Measurements from ENCODE around the gene OR10H1.

Gene OR10H1

GRCh38 chr19:15815306-15815705 is at the start of gene OR10H1:
Gene OR10H1 (minus strand): TSS chr19:15815664. CDS start chr19:15808037, 7,627 bp downstream.
- ATAC-seq (ENCODE audit: low read depth) (peak; percentile 65; the same call in 2 of the 3 replicates), DNase-seq (ENCODE audit: low spot score) (no peak)
- H3K4me1 ChIP-seq (ENCODE audit: insufficient read depth, poor library complexity, severe bottlenecking) = no peaks in the 10 kb centered on the region
- H3K27ac ChIP-seq (ENCODE audit: poor library complexity, severe bottlenecking) = no peak within 1 kb of the TSS
- no peak for TF ChIP-seq CTCF (IDR thresholded peaks at IDR 0.05; ENCODE audit: poor library complexity, severe bottlenecking)
- no peaks in the 10 kb centered on the region for H3K9me3 ChIP-seq (ENCODE audit: severe bottlenecking)
- H3K27me3 ChIP-seq (ENCODE audit: insufficient read depth, poor library complexity, severe bottlenecking) = no peaks in the 10 kb centered on the region
- no peaks in the 10 kb centered on the region for H3K36me3 ChIP-seq (ENCODE audit: low read depth)
- no peak within 1 kb of the TSS for H3K4me3 ChIP-seq (ENCODE audit: severe bottlenecking)

- no peak for TF ChIP-seq CTCF (IDR thresholded peaks at IDR 0.05; ENCODE audit: poor library complexity, severe bottlenecking)
- ATAC-seq (ENCODE audit: low read depth) = no peak
- no peak overlapping the region for H3K4me3 ChIP-seq (ENCODE audit: severe bottlenecking)
Measured at GRCh38 chr19:15864824-15865223, 49.4 kb upstream of the OR10H1 start.

GRCh38 chr19:15863272-15863671 is 47.8 kb upstream of the OR10H1 start:
- H3K36me3 ChIP-seq (ENCODE audit: low read depth) = no peaks in the 10 kb centered on the region
- H3K4me1 ChIP-seq (ENCODE audit: insufficient read depth, poor library complexity, severe bottlenecking) = no peaks in the 10 kb centered on the region
- H3K27me3 ChIP-seq (ENCODE audit: insufficient read depth, poor library complexity, severe bottlenecking) = no peaks in the 10 kb centered on the region
- H3K27ac ChIP-seq (ENCODE audit: poor library complexity, severe bottlenecking) = no peak overlapping the region
- no peaks in the 10 kb centered on the region for H3K9me3 ChIP-seq (ENCODE audit: severe bottlenecking)
- TF ChIP-seq CTCF (IDR thresholded peaks at IDR 0.05; ENCODE audit: poor library complexity, severe bottlenecking) = no peak
- no peak overlapping the region for H3K4me3 ChIP-seq (ENCODE audit: severe bottlenecking)
- DNase-seq (ENCODE audit: low spot score) = no peak
- ATAC-seq (ENCODE audit: low read depth) = peak; percentile 79

More at GRCh38 chr19:15864824-15865223, 49.4 kb upstream of the OR10H1 start:
- Histone ChIP-seq H3K36me3 (ENCODE audit: low read depth) (no peaks in the 10 kb centered on the region), H3K9me3 (ENCODE audit: severe bottlenecking) (no peaks in the 10 kb centered on the region), H3K27ac (ENCODE audit: poor library complexity, severe bottlenecking) (no peak overlapping the region), H3K27me3 (ENCODE audit: insufficient read depth, poor library complexity, severe bottlenecking) (no peaks in the 10 kb centered on the region), H3K4me1 (ENCODE audit: insufficient read depth, poor library complexity, severe bottlenecking) (peaks cover 7% of the 10 kb centered on the region)
- DNase-seq (ENCODE audit: low spot score) = no peak

GRCh38 chr19:15862444-15862843 is 47.0 kb upstream of the OR10H1 start:
- ATAC-seq (ENCODE audit: low read depth) (no peak), DNase-seq (ENCODE audit: low spot score) (no peak)
- H3K36me3 ChIP-seq (ENCODE audit: low read depth) = no peaks in the 10 kb centered on the region
- H3K27ac ChIP-seq (ENCODE audit: poor library complexity, severe bottlenecking) = no peak overlapping the region
- no peak overlapping the region for H3K4me3 ChIP-seq (ENCODE audit: severe bottlenecking)
- no peaks in the 10 kb centered on the region for H3K9me3 ChIP-seq (ENCODE audit: severe bottlenecking)
- no peak for TF ChIP-seq CTCF (IDR thresholded peaks at IDR 0.05; ENCODE audit: poor library complexity, severe bottlenecking)
- H3K4me1 ChIP-seq (ENCODE audit: insufficient read depth, poor library complexity, severe bottlenecking) = no peaks in the 10 kb centered on the region
- H3K27me3 ChIP-seq (ENCODE audit: insufficient read depth, poor library complexity, severe bottlenecking) = no peaks in the 10 kb centered on the region

- ATAC-seq (ENCODE audit: low read depth) = no peak
- no peaks in the 10 kb centered on the region for H3K4me1 ChIP-seq (ENCODE audit: insufficient read depth, poor library complexity, severe bottlenecking)
- H3K27me3 ChIP-seq (ENCODE audit: insufficient read depth, poor library complexity, severe bottlenecking) = no peaks in the 10 kb centered on the region
Measured at GRCh38 chr19:15860522-15860921, 45.1 kb upstream of the OR10H1 start.

More at GRCh38 chr19:15860522-15860921, 45.1 kb upstream of the OR10H1 start:
- no peak for TF ChIP-seq CTCF (IDR thresholded peaks at IDR 0.05; ENCODE audit: poor library complexity, severe bottlenecking)
- Histone ChIP-seq H3K36me3 (ENCODE audit: low read depth) (no peaks in the 10 kb centered on the region), H3K4me3 (ENCODE audit: severe bottlenecking) (no peak overlapping the region), H3K27ac (ENCODE audit: poor library complexity, severe bottlenecking) (no peak overlapping the region), H3K9me3 (ENCODE audit: severe bottlenecking) (no peaks in the 10 kb centered on the region)
- DNase-seq (ENCODE audit: low spot score) = no peak
